Vagina (tissue), 2 donors: Measurements from ENCODE around the gene PLK5. TPM values are rescaled to one million over a fixed set of nuclear protein-coding genes. Genes with fewer than 3 reads are reported as not detected.

ENCODE experiments used
- DNase-seq, 2 donors: peaks; one replicate each; pipeline ENCODE4 v3.0.0-alpha.2; 2017; ENCODE audit errors: extremely low spot score in 2 of 2
- H3K27ac ChIP-seq: fragments of 200-600 bp; sonication (generic); one replicate; pipeline ENCODE4 v1.5.1; 2019
- H3K27me3 ChIP-seq: fragments of 200-600 bp; sonication (generic); one replicate; pipeline ENCODE4 v1.5.1; 2019
- H3K36me3 ChIP-seq, 2 donors: fragments of 200-600 bp; sonication (generic); one replicate each; pipeline ENCODE4 v1.5.1; 2017 to 2019
- H3K4me1 ChIP-seq: fragments of 200-600 bp; sonication (generic); one replicate; pipeline ENCODE4 v1.5.1; 2019
- H3K4me3 ChIP-seq, 2 donors: fragments of 200-600 bp; sonication (generic); 1 replicate in 1 of 2; 2 replicates in 1 of 2; pipeline ENCODE4 v1.5.1; 2016 to 2019
- H3K9me3 ChIP-seq: fragments of 200-600 bp; sonication (generic); one replicate; pipeline ENCODE4 v1.5.1; 2019
- POLR2A ChIP-seq, 2 donors: fragments of 450-650 bp; IDR thresholded peaks; one replicate each; pipeline ENCODE4 v1.6.1; 2017; ENCODE audit warnings: antibody characterized with exemption in 2 of 2, mild to moderate bottlenecking in 2 of 2, moderate library complexity in 2 of 2
- POLR2AphosphoS5 ChIP-seq, 2 donors: sonication (generic); formaldehyde crosslinking; IDR thresholded peaks; one replicate each; pipeline ENCODE4 v1.9.0; 2017; ENCODE audit warnings: antibody characterized with exemption in 2 of 2, mild to moderate bottlenecking in 2 of 2, low read depth in 1 of 2; ENCODE audit not compliant: insufficient read depth in 1 of 2
- intact Hi-C: fragments of 100-400 bp; cut with DNase I; formaldehyde crosslinking; loops from one replicate; pipeline ENCODE4 v1.15.1; 2023
- small RNA-seq: library from RNA; depleted of rRNA; stranded (forward); fragments of <200 nt; gene quantifications from one replicate; pipeline ENCODE3, GENCODE V24; 2016
- total RNA-seq: library from RNA; depleted of rRNA; stranded (reverse); fragments of >200 nt; gene quantifications from one replicate; pipeline ENCODE4 v1.2.3, GENCODE V29; 2016
- TF ChIP-seq, protein P1 (sequence below), 3 experiments: fragments of 450-650 bp in 2 of 3; fragments of 200-600 bp in 1 of 3; sonication (generic) in 1 of 3; IDR thresholded peaks; one replicate each; pipeline ENCODE4 v1.5.1; 2017 to 2019; ENCODE audit warnings: antibody characterized with exemption in 3 of 3, mild to moderate bottlenecking in 2 of 3, moderate library complexity in 2 of 3

PLK5 gene
- total RNA-seq, 1 donor from 2014 or later, result 0.49 TPM

DNA sequence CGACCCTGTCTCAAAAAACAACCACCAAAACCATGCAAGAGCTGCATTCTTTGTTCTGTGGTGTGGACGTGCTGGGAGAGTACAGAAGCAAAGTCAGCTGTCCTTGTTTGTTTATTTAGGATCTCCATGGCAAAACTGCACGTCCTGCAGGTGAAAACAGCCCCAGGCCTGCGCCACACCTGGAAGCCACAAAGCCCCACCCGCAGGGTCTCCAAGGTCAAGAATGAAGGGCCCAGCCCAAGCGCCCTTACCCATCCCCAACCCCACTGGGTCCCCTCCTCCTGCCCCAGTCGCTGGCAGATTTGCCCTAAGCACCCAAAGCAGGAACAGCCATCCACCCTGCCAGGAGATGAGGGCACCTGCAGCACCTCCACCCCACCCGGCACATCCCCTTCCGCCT is 58.3 kb downstream of the PLK5 start:
- no peaks in the 10 kb centered on the region for H3K27me3 ChIP-seq
- no peaks in the 10 kb centered on the region for H3K4me1 ChIP-seq
- peaks cover 0 to 70% of the 10 kb centered on the region in 2 donors for H3K36me3 ChIP-seq
- H3K27ac ChIP-seq, result no peak overlapping the region
- no peaks in the 10 kb centered on the region for H3K9me3 ChIP-seq
- TF ChIP-seq POLR2A (IDR thresholded peaks at IDR 0.05) (no peak), POLR2AphosphoS5 (IDR thresholded peaks at IDR 0.05; ENCODE audit: insufficient read depth in 1 of 2, low read depth in 1 of 2) (no peak)
- TF ChIP-seq, protein P1, sequence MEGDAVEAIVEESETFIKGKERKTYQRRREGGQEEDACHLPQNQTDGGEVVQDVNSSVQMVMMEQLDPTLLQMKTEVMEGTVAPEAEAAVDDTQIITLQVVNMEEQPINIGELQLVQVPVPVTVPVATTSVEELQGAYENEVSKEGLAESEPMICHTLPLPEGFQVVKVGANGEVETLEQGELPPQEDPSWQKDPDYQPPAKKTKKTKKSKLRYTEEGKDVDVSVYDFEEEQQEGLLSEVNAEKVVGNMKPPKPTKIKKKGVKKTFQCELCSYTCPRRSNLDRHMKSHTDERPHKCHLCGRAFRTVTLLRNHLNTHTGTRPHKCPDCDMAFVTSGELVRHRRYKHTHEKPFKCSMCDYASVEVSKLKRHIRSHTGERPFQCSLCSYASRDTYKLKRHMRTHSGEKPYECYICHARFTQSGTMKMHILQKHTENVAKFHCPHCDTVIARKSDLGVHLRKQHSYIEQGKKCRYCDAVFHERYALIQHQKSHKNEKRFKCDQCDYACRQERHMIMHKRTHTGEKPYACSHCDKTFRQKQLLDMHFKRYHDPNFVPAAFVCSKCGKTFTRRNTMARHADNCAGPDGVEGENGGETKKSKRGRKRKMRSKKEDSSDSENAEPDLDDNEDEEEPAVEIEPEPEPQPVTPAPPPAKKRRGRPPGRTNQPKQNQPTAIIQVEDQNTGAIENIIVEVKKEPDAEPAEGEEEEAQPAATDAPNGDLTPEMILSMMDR (IDR thresholded peaks at IDR 0.05), result no peak
- intact Hi-C loops, result no loop called here
- DNase-seq, result no peak
- H3K4me3 ChIP-seq, result no peak overlapping the region

DNA sequence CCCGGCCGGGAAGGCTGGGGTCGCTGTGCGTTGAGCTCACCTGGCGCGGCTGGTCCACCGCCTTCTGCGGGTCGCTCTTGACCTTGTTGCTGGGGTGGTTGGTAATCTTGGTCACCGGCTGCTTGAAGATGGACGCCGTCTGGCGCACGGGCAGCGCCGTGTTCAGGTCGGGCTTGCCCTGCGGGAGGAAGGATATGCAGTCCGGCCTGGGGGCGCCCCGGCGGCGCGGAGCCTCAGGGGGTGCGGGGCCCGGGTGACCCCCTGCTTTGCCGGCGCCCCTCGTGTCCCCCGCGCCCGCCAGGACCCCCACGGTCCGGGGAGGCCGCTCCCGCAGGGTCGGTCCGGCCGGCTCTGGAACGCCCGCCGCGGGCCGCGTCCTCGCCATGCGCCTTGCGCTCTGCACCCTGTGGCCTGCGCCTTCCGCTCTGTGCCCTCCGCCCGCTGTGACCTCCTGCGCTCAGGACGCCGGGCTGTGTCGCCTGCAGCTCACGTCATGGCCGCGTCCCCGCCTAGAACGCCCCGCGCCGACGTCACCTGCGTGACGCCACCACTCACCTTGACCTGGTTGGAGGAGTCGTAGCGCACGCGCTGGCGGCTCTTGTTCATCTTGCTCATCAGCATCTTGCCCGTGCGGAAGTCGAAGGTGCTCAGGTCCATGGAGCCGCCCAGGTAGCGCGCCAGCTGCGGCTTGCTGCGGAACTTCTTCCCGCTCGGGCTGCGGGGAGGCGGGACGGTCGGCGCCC is 60.8 kb downstream of the PLK5 start:
- TF ChIP-seq POLR2AphosphoS5 (IDR thresholded peaks at IDR 0.05; ENCODE audit: insufficient read depth in 1 of 2, low read depth in 1 of 2), result no peak
- TF ChIP-seq, protein P1 (IDR thresholded peaks at IDR 0.05), result no peak
- TF ChIP-seq POLR2A (IDR thresholded peaks at IDR 0.05), result no peak

DNA sequence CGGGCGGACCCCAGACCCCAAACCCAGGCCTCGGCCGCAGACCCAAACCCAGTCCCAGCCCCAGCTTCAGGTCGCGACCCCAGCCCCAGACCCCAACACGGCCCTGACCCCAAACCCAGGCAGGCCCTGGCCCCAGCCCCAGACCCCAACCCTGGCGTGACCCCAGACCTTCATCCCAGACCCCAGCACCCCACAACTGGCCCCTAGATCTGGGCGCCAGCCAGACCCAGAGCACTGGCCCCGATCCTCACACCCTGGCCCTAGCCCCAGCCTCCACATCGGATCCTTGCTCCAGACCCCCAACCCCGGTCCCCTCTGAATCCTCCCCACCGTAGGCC is 61.3 kb downstream of the PLK5 start:
- intact Hi-C loops, result no loop called here
- H3K27me3 ChIP-seq, result no peaks in the 10 kb centered on the region
- TF ChIP-seq POLR2AphosphoS5 (IDR thresholded peaks at IDR 0.05; ENCODE audit: insufficient read depth in 1 of 2, low read depth in 1 of 2), result no peak
- TF ChIP-seq POLR2A (IDR thresholded peaks at IDR 0.05), result no peak
- TF ChIP-seq, protein P1 (IDR thresholded peaks at IDR 0.05), result no peak
- no peak overlapping the region for H3K27ac ChIP-seq
- H3K9me3 ChIP-seq, result no peaks in the 10 kb centered on the region
- peaks cover 14% of the 10 kb centered on the region for H3K4me1 ChIP-seq
- peaks cover 0 to 40% of the 10 kb centered on the region in 2 donors for H3K36me3 ChIP-seq
- no peak overlapping the region for H3K4me3 ChIP-seq
- no peak for DNase-seq

More for the DNA sequence above, 60.8 kb downstream of the PLK5 start:
- H3K36me3 ChIP-seq, result peaks cover 0 to 46% of the 10 kb centered on the region in 2 donors
- DNase-seq, result no peak
- intact Hi-C loops, result no loop called here
- H3K9me3 ChIP-seq, result no peaks in the 10 kb centered on the region
- no peak overlapping the region for H3K27ac ChIP-seq
- H3K4me3 ChIP-seq, result no peak overlapping the region
- H3K4me1 ChIP-seq, result peaks cover 9% of the 10 kb centered on the region
- H3K27me3 ChIP-seq, result no peaks in the 10 kb centered on the region

Small RNAs within 50 kb of the gene (small RNA-seq; reads per million reads assigned to genes)
- gene AC005943.2 (not detected), gene RN7SL477P (not detected)

Other genes starting within 250 kb of the PLK5 start
- gene FAM174C, start 248.5 kb upstream of the PLK5 start, total RNA-seq, result 64.8 TPM
- not detected for gene EFNA2, start 238.2 kb upstream of the PLK5 start, total RNA-seq
- 141 TPM for gene NDUFS7, start 140.2 kb upstream of the PLK5 start, total RNA-seq
- gene GAMT, start 122.5 kb upstream of the PLK5 start, total RNA-seq, result 29.0 TPM
- gene DAZAP1, start 116.5 kb upstream of the PLK5 start, total RNA-seq, result 29.7 TPM
- gene RPS15, start 85.7 kb upstream of the PLK5 start, total RNA-seq, result 3,906 TPM
- gene APC2, start 74.0 kb upstream of the PLK5 start, total RNA-seq, result 1.2 TPM
- gene C19orf25, start 44.9 kb upstream of the PLK5 start, total RNA-seq, result 25.0 TPM
- gene PCSK4, start 33.7 kb upstream of the PLK5 start, total RNA-seq, result 5.4 TPM
- gene REEP6, start 32.9 kb upstream of the PLK5 start, total RNA-seq, result 6.1 TPM
- 22.6 TPM for gene ADAMTSL5, start 11.1 kb upstream of the PLK5 start, total RNA-seq
- gene MEX3D, start 44.2 kb downstream of the PLK5 start, total RNA-seq, result 21.4 TPM
- 66.0 TPM for gene MBD3, start 68.8 kb downstream of the PLK5 start, total RNA-seq
- 79.8 TPM for gene UQCR11, start 81.4 kb downstream of the PLK5 start, total RNA-seq
- gene TCF3, start 128.5 kb downstream of the PLK5 start, total RNA-seq, result 26.0 TPM
- gene ONECUT3, start 229.4 kb downstream of the PLK5 start, total RNA-seq, result not detected